Osteoblast (primary cell): ENCODE data around the gene CAPZB. TPM values are rescaled to one million over a fixed set of nuclear protein-coding genes. Genes with fewer than 3 reads are reported as not detected.

Experiments used
- DNase-seq: peaks from one replicate; pipeline ENCODE4 v3.0.0; 2011; ENCODE audit warnings: low spot score, mixed read lengths; ENCODE audit not compliant: insufficient read length; ENCODE audit errors: missing footprints
- H2AFZ ChIP-seq: 2 replicates; pipeline ENCODE4 v1.6.0; 2011; ENCODE audit warnings: mild to moderate bottlenecking, low read length
- H3K27ac ChIP-seq: 2 replicates; pipeline ENCODE4 v1.5.1; 2011; ENCODE audit warnings: mild to moderate bottlenecking, low read depth, low read length, moderate library complexity
- H3K27me3 ChIP-seq: 2 replicates; pipeline ENCODE4 v1.6.0; 2012; ENCODE audit warnings: mild to moderate bottlenecking, control low read depth, inconsistent platforms, low read length, moderate library complexity; ENCODE audit not compliant: insufficient read depth
- H3K36me3 ChIP-seq: 2 replicates; pipeline ENCODE4 v1.5.1; 2011; ENCODE audit warnings: mild to moderate bottlenecking, low read length, control low read depth, moderate library complexity; ENCODE audit not compliant: insufficient read depth
- H3K4me1 ChIP-seq: 2 replicates; pipeline ENCODE4 v1.5.1; 2011; ENCODE audit warnings: mild to moderate bottlenecking, low read length, control low read depth, moderate library complexity; ENCODE audit not compliant: insufficient read depth
- H3K4me2 ChIP-seq: 2 replicates; pipeline ENCODE4 v1.6.0; 2011; ENCODE audit warnings: mild to moderate bottlenecking, low read length; ENCODE audit not compliant: insufficient read depth
- H3K4me3 ChIP-seq: fragments of 200-600 bp; sonication (generic); 3 replicates; pipeline ENCODE4 v1.5.1; 2012; ENCODE audit warnings: mild to moderate bottlenecking, low read length, inconsistent platforms; ENCODE audit not compliant: insufficient read depth
- H3K79me2 ChIP-seq: 2 replicates; pipeline ENCODE4 v1.6.0; 2012; ENCODE audit warnings: mild to moderate bottlenecking, low read length, control low read depth, inconsistent platforms; ENCODE audit not compliant: insufficient read depth
- H3K9me3 ChIP-seq: 2 replicates; pipeline ENCODE4 v1.5.1; 2011; ENCODE audit warnings: low read depth, low read length, control low read depth
- H4K20me1 ChIP-seq: 2 replicates; pipeline ENCODE4 v1.6.0; 2012; ENCODE audit warnings: mild to moderate bottlenecking, low read length, control low read depth; ENCODE audit not compliant: insufficient read depth
- CTCF ChIP-seq: IDR thresholded peaks from 2 replicates; pipeline ENCODE4 v1.5.1; 2011; ENCODE audit warnings: mild to moderate bottlenecking, low read depth, low read length, moderate library complexity; ENCODE audit errors: extremely low read depth
- total RNA-seq: library from RNA; depleted of rRNA; stranded (reverse); fragments of >200 nt; gene quantifications from 2 replicates; pipeline ENCODE4 v1.2.3, GENCODE V29; 2012

CAPZB gene
- total RNA-seq, 1 donor: 217 TPM

DNA sequence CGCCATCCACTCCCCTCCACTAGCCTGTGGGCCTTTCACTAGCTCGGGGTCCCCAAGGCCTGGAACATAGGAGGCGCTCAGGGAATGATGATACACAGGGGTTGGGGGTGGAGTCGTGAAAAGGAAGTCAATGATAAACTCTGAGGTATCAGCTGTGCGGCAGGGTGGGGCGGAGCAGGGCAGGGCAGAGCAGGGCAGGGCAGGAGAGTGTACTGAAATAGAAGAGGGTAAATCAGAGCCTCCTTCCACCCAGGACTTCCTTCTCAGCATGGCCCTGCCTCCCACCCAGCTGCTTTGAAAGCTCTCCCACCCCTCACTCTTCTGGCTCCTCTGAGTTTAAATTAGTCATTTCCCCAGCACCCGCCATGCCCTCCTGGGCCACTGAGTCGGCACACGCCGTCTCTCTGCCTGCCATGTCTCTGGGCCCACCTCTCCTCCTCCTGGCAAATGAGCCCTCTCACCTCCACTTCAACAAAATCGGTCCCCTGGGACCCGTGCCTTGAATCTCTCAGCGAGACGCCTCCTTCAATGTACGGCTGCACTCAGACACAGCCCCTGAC is 16.9 kb downstream of the CAPZB start:
- DNase-seq: no peak
- no peak overlapping the region for H3K4me3 ChIP-seq
- peaks cover 24% of the 10 kb centered on the region for H3K4me1 ChIP-seq
- H3K27ac ChIP-seq: peak overlapping the region; percentile 3
- H3K9me3 ChIP-seq: no peaks in the 10 kb centered on the region
- H4K20me1 ChIP-seq: peaks cover 85% of the 10 kb centered on the region
- peaks cover 23% of the 10 kb centered on the region for H3K36me3 ChIP-seq
- peaks cover 94% of the 10 kb centered on the region for H3K79me2 ChIP-seq
- H2AFZ ChIP-seq: no peak overlapping the region
- TF ChIP-seq CTCF: no peak
- no peaks in the 10 kb centered on the region for H3K27me3 ChIP-seq
- peak overlapping the region; percentile 3 for H3K4me2 ChIP-seq

DNA sequence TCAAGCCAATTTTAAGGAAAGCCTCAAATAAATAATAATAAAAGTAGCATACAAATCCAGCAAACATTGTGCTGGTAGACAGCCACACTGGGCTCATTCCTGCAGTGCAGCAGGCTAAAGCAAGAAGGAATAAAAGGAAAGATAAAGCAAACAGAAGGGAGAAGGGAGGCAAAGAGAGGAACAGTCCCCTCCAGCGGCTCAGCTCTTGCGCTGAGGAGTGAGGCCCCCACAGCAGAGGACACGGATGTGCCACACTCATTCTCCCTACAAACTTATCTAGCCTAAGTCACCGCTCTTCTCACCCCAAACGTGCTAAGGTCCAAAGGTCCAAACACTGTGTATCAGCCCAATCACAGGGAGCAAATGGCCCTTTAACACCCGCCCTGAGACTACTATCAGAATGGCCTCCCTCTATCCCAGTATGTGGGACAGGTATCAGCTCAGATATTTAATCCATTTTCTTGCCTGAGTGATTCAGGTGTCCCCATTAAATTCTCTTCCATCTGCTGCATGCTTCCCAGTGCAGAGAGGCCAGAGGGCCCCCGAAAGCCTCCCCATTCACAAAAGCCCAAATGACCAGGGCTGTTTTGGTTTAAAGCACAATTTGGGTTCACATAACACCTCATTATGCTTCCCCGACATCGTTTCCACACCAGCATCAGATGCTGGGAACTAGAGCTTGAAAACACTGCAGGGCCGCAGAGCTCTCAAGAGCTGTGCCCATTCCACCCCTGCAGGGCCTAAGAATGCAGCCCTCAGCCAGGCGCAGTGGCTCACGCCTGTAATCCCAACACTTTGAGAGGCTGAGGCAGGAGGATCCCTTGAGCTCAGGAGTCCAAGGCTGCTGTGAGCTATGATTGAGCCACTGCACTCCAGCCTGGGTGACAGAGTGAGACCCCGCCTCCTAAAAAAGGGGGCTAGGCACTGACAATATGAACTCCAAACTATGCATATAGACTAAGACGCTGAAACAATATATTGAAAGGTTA is 17.8 kb downstream of the CAPZB start:
- no peak for TF ChIP-seq CTCF
- peaks cover 17% of the 10 kb centered on the region for H3K36me3 ChIP-seq

GRCh38 chr1:19466112-19466561 is 19.2 kb downstream of the CAPZB start:
- H3K36me3 ChIP-seq: peaks cover 15% of the 10 kb centered on the region
- H3K4me3 ChIP-seq: no peak overlapping the region
- DNase-seq: no peak
- H2AFZ ChIP-seq: no peak overlapping the region
- peaks cover 88% of the 10 kb centered on the region for H4K20me1 ChIP-seq
- peaks cover 94% of the 10 kb centered on the region for H3K79me2 ChIP-seq
- no peaks in the 10 kb centered on the region for H3K9me3 ChIP-seq
- TF ChIP-seq CTCF: no peak
- H3K27ac ChIP-seq: peak overlapping the region; percentile 43
- H3K4me2 ChIP-seq: no peak overlapping the region
- peaks cover 24% of the 10 kb centered on the region for H3K4me1 ChIP-seq
- no peaks in the 10 kb centered on the region for H3K27me3 ChIP-seq

More for the DNA sequence above, 17.8 kb downstream of the CAPZB start:
- Histone ChIP-seq H3K4me1 (peaks cover 24% of the 10 kb centered on the region), H3K9me3 (no peaks in the 10 kb centered on the region), H3K27me3 (no peaks in the 10 kb centered on the region), H2AFZ (no peak overlapping the region), H4K20me1 (peaks cover 87% of the 10 kb centered on the region), H3K4me2 (no peak overlapping the region), H3K79me2 (peaks cover 96% of the 10 kb centered on the region), H3K27ac (no peak overlapping the region), H3K4me3 (no peak overlapping the region)
- DNase-seq: no peak

GRCh38 chr1:19465650-19466049 is 19.7 kb downstream of the CAPZB start:
- H4K20me1 ChIP-seq: peaks cover 88% of the 10 kb centered on the region
- DNase-seq: no peak
- H3K9me3 ChIP-seq: no peaks in the 10 kb centered on the region
- no peaks in the 10 kb centered on the region for H3K27me3 ChIP-seq
- H3K4me3 ChIP-seq: no peak overlapping the region
- H3K79me2 ChIP-seq: peaks cover 94% of the 10 kb centered on the region
- no peak for TF ChIP-seq CTCF
- H3K4me1 ChIP-seq: peaks cover 26% of the 10 kb centered on the region
- peak overlapping the region; percentile 43 for H3K27ac ChIP-seq
- no peak overlapping the region for H3K4me2 ChIP-seq
- peaks cover 11% of the 10 kb centered on the region for H3K36me3 ChIP-seq
- no peak overlapping the region for H2AFZ ChIP-seq
